GM19099 (cell line): ENCODE measurements around the gene PAFAH1B1.

Experiments used
- POLR2A ChIP-seq: IDR thresholded peaks from 3 replicates; pipeline ENCODE4 v1.6.1; 2011; ENCODE audit warnings: low read depth; ENCODE audit not compliant: insufficient read length; ENCODE audit errors: extremely low read depth

Gene PAFAH1B1

GRCh38 chr17:2705263-2705662, 111.8 kb downstream of the PAFAH1B1 start:
- no peak for TF ChIP-seq POLR2A

- TF ChIP-seq POLR2A = no peak
Observed at GRCh38 chr17:2705888-2706795, 112.7 kb downstream of the PAFAH1B1 start.

GRCh38 chr17:2706911-2707510, 113.6 kb downstream of the PAFAH1B1 start:
- TF ChIP-seq POLR2A = no peak

- TF ChIP-seq POLR2A = no peak
Observed at GRCh38 chr17:2707721-2708584, 114.5 kb downstream of the PAFAH1B1 start.

GRCh38 chr17:2708585-2709182, 115.2 kb downstream of the PAFAH1B1 start:
- no peak for TF ChIP-seq POLR2A

GRCh38 chr17:2709183-2709661, 115.8 kb downstream of the PAFAH1B1 start:
- TF ChIP-seq POLR2A = peak; percentile 26

- TF ChIP-seq POLR2A = no peak
Observed at GRCh38 chr17:2710071-2710802, 116.8 kb downstream of the PAFAH1B1 start.

- no peak for TF ChIP-seq POLR2A
Observed at GRCh38 chr17:2710803-2711607, 117.6 kb downstream of the PAFAH1B1 start.

- TF ChIP-seq POLR2A = peak; percentile 81
Observed at GRCh38 chr17:2711608-2712299, 118.3 kb downstream of the PAFAH1B1 start, which contains the start of gene CLUH. Gene CLUH, minus strand, starts transcription at chr17:2711764. Its CDS starts 103 bp downstream, at chr17:2711661.

- no peak for TF ChIP-seq POLR2A
Observed at GRCh38 chr17:2712300-2713043, 119.0 kb downstream of the PAFAH1B1 start.

- no peak for TF ChIP-seq POLR2A
Observed at GRCh38 chr17:2713881-2714280, 120.4 kb downstream of the PAFAH1B1 start.

GRCh38 chr17:2716649-2717048, 123.2 kb downstream of the PAFAH1B1 start:
- TF ChIP-seq POLR2A = no peak
